Body of pancreas (tissue), 4 donors: ENCODE data around the gene NRDE2. TPM values are rescaled to one million over a fixed set of nuclear protein-coding genes. Genes with fewer than 3 reads are reported as not detected.

ENCODE experiments used
- ATAC-seq: fragments of 150-250 bp; one replicate; pipeline ENCODE4 v1.9.1; 2016
- DNase-seq, 4 donors: peaks; one replicate each; pipeline ENCODE4 v3.0.0-alpha.2; 2019
- H3K27ac ChIP-seq, 4 donors: fragments of 200-600 bp; sonication (generic); 1 replicate in 3 of 4; 2 replicates in 1 of 4; pipeline versions ENCODE4 v1.5.1 to v1.6.1; 2016 to 2019; ENCODE audit warnings: mild to moderate bottlenecking in 1 of 4, mixed read lengths in 1 of 4, moderate library complexity in 1 of 4
- H3K27me3 ChIP-seq, 2 donors: fragments of 200-600 bp; sonication (generic); one replicate each; pipeline ENCODE4 v1.6.0; 2016; ENCODE audit warnings: mild to moderate bottlenecking in 1 of 2
- H3K36me3 ChIP-seq, 2 donors: fragments of 200-600 bp; sonication (generic); replicated peaks in 1 of 2; 2 replicates each; pipeline ENCODE4 v1.5.1; 2016; ENCODE audit warnings: low read depth in 2 of 2; ENCODE audit not compliant: insufficient read depth in 1 of 2
- H3K4me1 ChIP-seq: fragments of 200-600 bp; sonication (generic); one replicate; pipeline ENCODE4 v1.6.0; 2016
- H3K4me3 ChIP-seq, 2 donors: fragments of 200-600 bp; sonication (generic); 1 replicate in 1 of 2; 2 replicates in 1 of 2; pipeline ENCODE4 v1.5.1; 2016 to 2019
- H3K9me3 ChIP-seq, 3 donors: fragments of 200-600 bp; sonication (generic); 1 replicate in 2 of 3; 2 replicates in 1 of 3; pipeline ENCODE4 v1.5.1; 2016
- CTCF ChIP-seq, 7 experiments: fragments of 450-650 bp in 4 of 7; fragments of 200-600 bp in 3 of 7; sonication (generic) in 3 of 7; IDR thresholded peaks; one replicate each; pipeline ENCODE4 v1.5.1; 2016 to 2019; ENCODE audit warnings: antibody characterized with exemption in 7 of 7
- POLR2A ChIP-seq, 3 donors: fragments of 450-650 bp; IDR thresholded peaks; one replicate each; pipeline ENCODE4 v1.6.1; 2016; ENCODE audit warnings: antibody characterized with exemption in 3 of 3, mild to moderate bottlenecking in 2 of 3
- WGBS, 2 donors: methylation state at CpG; one replicate each; pipeline ENCODE4 v1.1.5; 2017; 5-methylcytosine and 5-hydroxymethylcytosine counted together
- intact Hi-C: fragments of 100-400 bp; cut with DNase I; formaldehyde crosslinking; loops from one replicate; pipeline ENCODE4 v1.15.1; 2023
- total RNA-seq, 2 donors: library from RNA; depleted of rRNA; stranded (reverse); fragments of >200 nt; gene quantifications; one replicate each; pipeline ENCODE4 v1.1.0, GENCODE V29; 2016

NRDE2 gene
- total RNA-seq, 2 donors from 2014 or later = 11.7 to 65.6 TPM

- no peak overlapping the region for H3K4me3 ChIP-seq
- 74 to 79% methylated on average over 7 of the region's 7 CpGs for WGBS, 2 donors
Measured at GRCh38 chr14:90361865-90362557, 30.3 kb upstream of the NRDE2 start.

GRCh38 chr14:90358359-90358758 lies 26.6 kb upstream of the NRDE2 start:
- 75 to 84% methylated on average over 4 of the region's 4 CpGs for WGBS, 2 donors

More at GRCh38 chr14:90361865-90362557, 30.3 kb upstream of the NRDE2 start:
- intact Hi-C loops = no loop called here
- ATAC-seq (no peak), DNase-seq (no peak)
- TF ChIP-seq CTCF (IDR thresholded peaks at IDR 0.05) = no peak
- TF ChIP-seq POLR2A (IDR thresholded peaks at IDR 0.05) = no peak
- no peaks in the 10 kb centered on the region for H3K9me3 ChIP-seq
- no peaks in the 10 kb centered on the region for H3K4me1 ChIP-seq
- peaks cover 0 to 6% of the 10 kb centered on the region in 2 donors for H3K27me3 ChIP-seq
- no peaks in the 10 kb centered on the region for H3K36me3 ChIP-seq
- H3K27ac ChIP-seq = no peak overlapping the region

GRCh38 chr14:90356925-90357324 lies 25.2 kb upstream of the NRDE2 start:
- H3K9me3 ChIP-seq = no peaks in the 10 kb centered on the region
- ATAC-seq (no peak), DNase-seq (no peak)
- H3K4me3 ChIP-seq = no peak overlapping the region
- WGBS, 2 donors = 45 to 55% methylated on average over 1 of the region's 1 CpG
- intact Hi-C loops = no loop called here
- no peaks in the 10 kb centered on the region for H3K4me1 ChIP-seq
- no peak overlapping the region for H3K27ac ChIP-seq
- H3K36me3 ChIP-seq = no peaks in the 10 kb centered on the region
- H3K27me3 ChIP-seq = peaks cover 0 to 3% of the 10 kb centered on the region in 2 donors
- TF ChIP-seq POLR2A (IDR thresholded peaks at IDR 0.05) (no peak), CTCF (IDR thresholded peaks at IDR 0.05) (no peak)

More at GRCh38 chr14:90358359-90358758, 26.6 kb upstream of the NRDE2 start:
- DNase-seq (no peak), ATAC-seq (no peak)
- no peak for TF ChIP-seq POLR2A (IDR thresholded peaks at IDR 0.05)
- Histone ChIP-seq H3K27me3 (peaks cover 0 to 6% of the 10 kb centered on the region in 2 donors), H3K9me3 (no peaks in the 10 kb centered on the region), H3K4me1 (no peaks in the 10 kb centered on the region), H3K27ac (no peak overlapping the region), H3K36me3 (no peaks in the 10 kb centered on the region), H3K4me3 (no peak overlapping the region)
- intact Hi-C loops = no loop called here

- Histone ChIP-seq H3K36me3 (no peaks in the 10 kb centered on the region), H3K9me3 (no peaks in the 10 kb centered on the region), H3K27me3 (no peaks in the 10 kb centered on the region), H3K4me1 (no peaks in the 10 kb centered on the region), H3K27ac (no peak overlapping the region), H3K4me3 (no peak overlapping the region)
- TF ChIP-seq POLR2A (IDR thresholded peaks at IDR 0.05) (no peak), CTCF (IDR thresholded peaks at IDR 0.05) (no peak)
- intact Hi-C loops = no loop called here
- no peak for DNase-seq
- 82 to 84% methylated on average over 8 of the region's 8 CpGs for WGBS, 2 donors
- no peak for ATAC-seq
Measured at GRCh38 chr14:90355540-90356518, 24.1 kb upstream of the NRDE2 start.
